Measurements from ENCODE around the gene TBL1XR1.

TBL1XR1 gene

GRCh38 chr3:177106594-177106993, 90.7 kb downstream of the TBL1XR1 start:
- no peak for DNase-seq

GRCh38 chr3:177106184-177106583, 91.1 kb downstream of the TBL1XR1 start:
- DNase-seq, result no peak

- no peak for DNase-seq
These were observed 91.7 kb downstream of the TBL1XR1 start for GRCh38 chr3:177105623-177106022.

- no peak for DNase-seq
These were observed 92.8 kb downstream of the TBL1XR1 start for GRCh38 chr3:177104299-177104992.

- no peak for DNase-seq
These were observed 94.7 kb downstream of the TBL1XR1 start for GRCh38 chr3:177102553-177102952.

GRCh38 chr3:177098551-177098950, 98.7 kb downstream of the TBL1XR1 start:
- DNase-seq, result no peak

GRCh38 chr3:177096615-177097014, 100.7 kb downstream of the TBL1XR1 start:
- no peak for DNase-seq

- no peak for DNase-seq
These were observed 103.3 kb downstream of the TBL1XR1 start for GRCh38 chr3:177093966-177094365.

GRCh38 chr3:177089901-177090300, 107.4 kb downstream of the TBL1XR1 start:
- DNase-seq, result no peak

GRCh38 chr3:177089110-177089509, 108.2 kb downstream of the TBL1XR1 start:
- DNase-seq, result no peak

- no peak for DNase-seq
These were observed 111.5 kb downstream of the TBL1XR1 start for GRCh38 chr3:177085794-177086193.

GRCh38 chr3:177084616-177085015, 112.7 kb downstream of the TBL1XR1 start:
- no peak for DNase-seq

- DNase-seq, result no peak
These were observed 117.2 kb downstream of the TBL1XR1 start for GRCh38 chr3:177080122-177080521.

- no peak for DNase-seq
These were observed 117.6 kb downstream of the TBL1XR1 start for GRCh38 chr3:177079684-177080083.

- DNase-seq, result no peak
These were observed 125.7 kb downstream of the TBL1XR1 start for GRCh38 chr3:177071496-177072156.

GRCh38 chr3:177069514-177070329, 127.6 kb downstream of the TBL1XR1 start:
- DNase-seq, result no peak

GRCh38 chr3:177068967-177069366, 128.3 kb downstream of the TBL1XR1 start:
- DNase-seq, result no peak

- no peak for DNase-seq
These were observed 131.2 kb downstream of the TBL1XR1 start for GRCh38 chr3:177066068-177066467.

- no peak for DNase-seq
These were observed 131.8 kb downstream of the TBL1XR1 start for GRCh38 chr3:177065285-177066033.

- DNase-seq, result no peak
These were observed 135.1 kb downstream of the TBL1XR1 start for GRCh38 chr3:177062052-177062732.

GRCh38 chr3:177061369-177061768, 135.9 kb downstream of the TBL1XR1 start:
- no peak for DNase-seq

- no peak for DNase-seq
These were observed 136.8 kb downstream of the TBL1XR1 start for GRCh38 chr3:177060492-177060891.
